NB4 (cell line): Measurements from ENCODE around the gene TBC1D17.

Experiments used
- DNase-seq: peaks from one replicate; pipeline ENCODE4 v3.0.0; 2010; ENCODE audit warnings: low read depth
- H3K4me3 ChIP-seq: one replicate; pipeline ENCODE4 v1.5.1; 2011; ENCODE audit warnings: mild to moderate bottlenecking, low read depth, low read length, moderate library complexity
- MYC ChIP-seq: IDR thresholded peaks from 2 replicates; pipeline ENCODE4 v1.6.1; 2011; ENCODE audit warnings: low read depth, low read length
- POLR2A ChIP-seq: IDR thresholded peaks from 2 replicates; pipeline ENCODE4 v1.6.1; 2011; ENCODE audit warnings: mild to moderate bottlenecking; ENCODE audit not compliant: insufficient read length; ENCODE audit errors: extremely low read depth
- TF ChIP-seq, protein P1 (sequence below): IDR thresholded peaks from one replicate; pipeline ENCODE4 v1.5.1; 2012; ENCODE audit warnings: low read depth, low read length
- TF ChIP-seq, protein P2 (sequence below): IDR thresholded peaks from 2 replicates; pipeline ENCODE4 v1.6.1; 2011; ENCODE audit warnings: low read depth, low read length

TBC1D17 gene

DNA sequence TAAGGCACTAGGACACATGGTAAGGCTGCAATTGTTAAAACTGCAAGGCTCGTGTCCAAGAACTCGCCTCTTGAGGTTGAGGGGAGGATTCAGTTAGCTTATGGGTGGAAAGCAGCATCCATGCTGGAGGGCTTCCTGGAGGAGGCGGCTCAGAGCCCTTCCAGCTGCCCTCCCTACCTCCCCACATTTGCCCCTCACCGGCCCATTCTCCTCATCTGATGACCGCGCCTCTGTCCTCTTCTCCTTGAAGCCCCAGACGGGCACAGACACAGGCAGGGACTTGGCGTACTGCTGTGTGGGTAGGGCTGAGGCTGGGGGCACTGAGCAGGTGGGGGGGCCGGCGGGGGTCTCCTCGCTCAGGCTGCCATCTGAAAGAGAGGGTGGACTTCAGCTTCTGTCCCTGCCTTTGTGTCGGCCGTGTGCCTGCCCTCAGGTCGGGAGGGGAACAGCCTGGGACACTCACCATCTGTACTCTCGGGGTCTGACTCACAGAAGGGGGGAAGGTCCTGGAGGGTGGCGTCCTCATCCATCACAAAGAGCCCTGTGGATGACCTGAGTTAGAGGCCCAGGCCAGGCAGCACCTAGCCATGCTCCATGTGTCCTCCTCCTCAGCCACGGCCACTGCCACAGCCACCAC is 6.0 kb upstream of the TBC1D17 start:
- DNase-seq, result no peak
- H3K4me3 ChIP-seq, result no peak overlapping the region
- TF ChIP-seq, protein P1, sequence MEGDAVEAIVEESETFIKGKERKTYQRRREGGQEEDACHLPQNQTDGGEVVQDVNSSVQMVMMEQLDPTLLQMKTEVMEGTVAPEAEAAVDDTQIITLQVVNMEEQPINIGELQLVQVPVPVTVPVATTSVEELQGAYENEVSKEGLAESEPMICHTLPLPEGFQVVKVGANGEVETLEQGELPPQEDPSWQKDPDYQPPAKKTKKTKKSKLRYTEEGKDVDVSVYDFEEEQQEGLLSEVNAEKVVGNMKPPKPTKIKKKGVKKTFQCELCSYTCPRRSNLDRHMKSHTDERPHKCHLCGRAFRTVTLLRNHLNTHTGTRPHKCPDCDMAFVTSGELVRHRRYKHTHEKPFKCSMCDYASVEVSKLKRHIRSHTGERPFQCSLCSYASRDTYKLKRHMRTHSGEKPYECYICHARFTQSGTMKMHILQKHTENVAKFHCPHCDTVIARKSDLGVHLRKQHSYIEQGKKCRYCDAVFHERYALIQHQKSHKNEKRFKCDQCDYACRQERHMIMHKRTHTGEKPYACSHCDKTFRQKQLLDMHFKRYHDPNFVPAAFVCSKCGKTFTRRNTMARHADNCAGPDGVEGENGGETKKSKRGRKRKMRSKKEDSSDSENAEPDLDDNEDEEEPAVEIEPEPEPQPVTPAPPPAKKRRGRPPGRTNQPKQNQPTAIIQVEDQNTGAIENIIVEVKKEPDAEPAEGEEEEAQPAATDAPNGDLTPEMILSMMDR, result no peak
- TF ChIP-seq MYC, result no peak
- TF ChIP-seq, protein P2, sequence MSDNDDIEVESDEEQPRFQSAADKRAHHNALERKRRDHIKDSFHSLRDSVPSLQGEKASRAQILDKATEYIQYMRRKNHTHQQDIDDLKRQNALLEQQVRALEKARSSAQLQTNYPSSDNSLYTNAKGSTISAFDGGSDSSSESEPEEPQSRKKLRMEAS, result no peak
- no peak for TF ChIP-seq POLR2A

DNA sequence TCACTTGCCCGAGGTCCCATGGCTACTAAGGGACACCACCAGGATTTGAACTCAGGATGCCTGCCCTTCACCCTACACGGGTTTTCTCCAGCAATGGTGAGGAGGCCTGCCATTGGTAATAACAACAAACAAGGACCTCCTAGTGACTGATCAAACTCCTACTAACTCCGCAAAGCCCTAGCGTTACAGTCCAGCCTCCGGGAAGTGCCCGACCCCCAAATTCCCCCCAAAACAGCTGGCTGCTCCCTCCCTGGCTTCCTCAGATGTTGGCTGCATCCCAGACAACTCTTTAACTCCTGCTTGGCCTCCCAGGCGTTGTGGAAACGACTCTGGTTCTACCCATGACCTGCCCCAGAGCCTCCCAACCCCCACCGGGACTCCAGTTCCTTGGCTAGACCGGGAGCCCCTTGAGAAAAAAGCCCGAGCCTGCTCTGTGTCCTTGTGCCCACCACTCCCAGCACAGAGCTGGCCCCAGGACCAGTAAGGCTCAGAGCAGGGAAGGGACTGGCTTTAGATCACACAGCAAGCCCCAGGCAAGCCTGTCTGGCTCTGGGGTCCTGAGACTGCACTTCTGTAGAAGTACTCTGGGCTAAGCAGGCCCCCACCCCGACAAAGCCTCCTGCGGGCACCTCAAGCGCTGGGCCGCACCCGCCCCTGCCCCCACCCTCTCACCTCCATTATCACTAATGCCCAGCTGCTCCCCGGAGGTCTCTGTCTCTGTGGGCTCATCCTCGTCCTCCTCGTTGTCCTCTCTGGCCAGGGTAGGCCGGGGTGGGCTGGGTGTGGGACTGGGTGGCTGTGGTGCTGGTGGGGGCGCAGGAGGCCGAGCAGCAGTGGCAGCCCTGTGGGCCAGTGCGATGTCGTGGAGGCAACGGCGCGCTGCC is 5.0 kb upstream of the TBC1D17 start:
- no peak overlapping the region for H3K4me3 ChIP-seq
- DNase-seq, result no peak
- TF ChIP-seq MYC (no peak), POLR2A (no peak)
- TF ChIP-seq, protein P2, result no peak
- TF ChIP-seq, protein P1, result no peak

DNA sequence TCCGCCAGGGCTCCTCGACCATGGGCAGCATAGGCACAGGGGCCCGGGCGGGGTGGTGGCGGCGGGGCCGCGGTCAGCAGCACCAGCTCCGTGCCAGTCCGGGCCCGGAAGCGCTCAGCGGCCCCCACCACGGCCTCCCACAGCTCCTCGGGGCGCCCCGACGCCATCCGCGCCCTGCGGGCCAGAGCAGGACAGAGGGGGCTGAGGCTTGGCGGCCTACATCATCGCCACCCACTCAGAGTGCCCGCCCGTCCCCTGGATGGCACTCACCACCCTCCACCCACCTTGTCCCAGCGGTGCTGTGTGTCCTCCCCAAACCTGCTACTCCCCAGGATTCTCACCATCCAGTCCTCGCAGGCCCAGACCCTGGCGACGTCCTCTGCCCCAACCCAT is 4.4 kb upstream of the TBC1D17 start:
- TF ChIP-seq POLR2A, result no peak
- TF ChIP-seq MYC, result no peak
- TF ChIP-seq, protein P1, result no peak
- TF ChIP-seq, protein P2, result no peak
- H3K4me3 ChIP-seq, result no peak overlapping the region
- DNase-seq, result no peak

DNA sequence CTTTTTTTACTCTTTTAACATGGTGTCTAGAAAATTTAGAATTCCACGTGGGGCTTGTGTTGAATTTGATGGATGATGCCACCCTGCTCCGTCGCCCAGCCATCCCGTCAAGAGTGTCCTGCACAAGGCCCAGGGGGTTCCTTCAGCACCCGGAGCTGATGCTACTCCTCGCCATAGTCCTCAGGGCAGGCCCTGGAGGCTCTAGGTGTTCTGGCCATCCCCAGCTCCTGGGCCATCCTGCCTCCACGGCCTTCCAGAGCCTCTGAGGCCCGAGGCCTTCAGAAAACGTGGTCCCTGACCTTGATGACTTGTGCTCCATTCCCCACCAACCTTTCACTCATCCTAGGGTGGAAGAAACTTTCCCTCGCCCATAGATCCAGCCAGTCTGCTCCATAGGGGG is 3.7 kb upstream of the TBC1D17 start:
- no peak for DNase-seq
- H3K4me3 ChIP-seq, result no peak overlapping the region
- TF ChIP-seq POLR2A (no peak), MYC (no peak)
- TF ChIP-seq, protein P1, result no peak
- TF ChIP-seq, protein P2, result no peak

DNA sequence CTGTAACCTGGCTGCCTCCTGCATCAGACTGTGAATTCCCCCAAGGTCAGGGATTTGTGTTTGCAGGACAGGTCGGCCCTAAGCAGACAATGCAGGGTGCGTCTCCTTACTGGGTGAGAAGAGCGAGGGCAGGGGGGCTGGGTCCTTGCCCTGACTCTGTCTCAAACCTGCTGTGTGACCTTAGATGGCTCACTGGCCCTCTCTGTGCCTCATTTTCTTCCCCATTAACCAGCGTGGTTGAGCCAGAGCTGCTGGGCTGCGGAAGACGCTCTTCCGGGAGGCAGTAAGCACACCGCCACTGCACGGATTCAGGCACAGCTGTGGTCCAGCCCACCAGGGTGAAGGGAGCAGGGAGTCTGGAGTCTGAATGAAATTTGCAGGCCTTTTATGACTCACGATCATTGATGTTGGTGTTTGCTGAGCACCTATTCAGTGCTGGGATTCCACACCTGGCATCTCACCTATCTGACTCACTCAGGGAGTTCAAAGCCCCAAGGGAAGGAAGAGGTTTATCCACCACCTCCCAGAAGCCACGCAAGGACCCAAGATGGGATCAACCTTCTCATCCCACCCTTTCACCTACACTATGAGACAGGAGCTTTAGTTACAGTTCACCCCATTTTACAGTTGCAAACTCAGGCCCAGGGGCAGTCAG is 2.9 kb upstream of the TBC1D17 start:
- DNase-seq, result no peak
- H3K4me3 ChIP-seq, result no peak overlapping the region
- TF ChIP-seq, protein P1, result no peak
- TF ChIP-seq MYC, result no peak
- TF ChIP-seq, protein P2, result no peak
- TF ChIP-seq POLR2A, result no peak
